ENCODE measurements around the gene GP1BA. TPM values are rescaled to one million over a fixed set of nuclear protein-coding genes. Genes with fewer than 3 reads are reported as not detected.

The GP1BA gene
- total RNA-seq, 1 experiment from 2014 or later, result not detected

DNA sequence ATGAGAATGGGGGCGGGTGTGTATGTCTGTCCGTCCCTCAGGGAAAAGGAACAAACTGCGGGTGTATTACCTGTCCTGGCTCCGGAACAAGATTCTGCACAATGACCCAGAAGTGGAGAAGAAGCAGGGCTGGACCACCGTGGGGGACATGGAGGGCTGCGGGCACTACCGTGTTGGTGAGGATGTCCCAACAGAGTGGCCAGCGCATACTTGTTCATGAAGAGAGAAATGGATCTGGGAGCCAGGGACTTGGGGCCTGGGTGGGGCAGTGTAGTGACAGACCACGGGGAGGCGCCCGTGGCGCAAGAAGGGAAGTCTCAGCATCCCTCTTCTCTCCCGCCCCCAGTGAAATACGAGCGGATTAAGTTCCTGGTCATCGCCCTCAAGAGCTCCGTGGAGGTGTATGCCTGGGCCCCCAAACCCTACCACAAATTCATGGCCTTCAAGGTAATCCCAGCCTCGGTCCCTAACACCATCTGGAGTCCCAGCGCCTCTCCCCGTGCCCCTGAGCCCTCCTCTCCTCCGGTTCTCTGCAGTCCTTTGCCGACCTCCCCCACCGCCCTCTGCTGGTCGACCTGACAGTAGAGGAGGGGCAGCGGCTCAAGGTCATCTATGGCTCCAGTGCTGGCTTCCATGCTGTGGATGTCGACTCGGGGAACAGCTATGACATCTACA is 36.3 kb upstream of the GP1BA start:
- TSS peak; percentile 31 for BruUV-seq (replicated peaks)
- peak; percentile 37 for DNase-seq (ENCODE audit: low spot score)
- POLR2A ChIA-PET (ENCODE audit: low non-redundant PET), result no interaction called here
- peaks cover 5% of the 10 kb centered on the region for H3K4me1 ChIP-seq (ENCODE audit: insufficient read depth, low read length, poor library complexity, severe bottlenecking)
- H3K27ac ChIP-seq (ENCODE audit: low read depth, low read length, poor library complexity, severe bottlenecking), result no peak overlapping the region
- H3K9me3 ChIP-seq (ENCODE audit: low read depth, low read length, poor library complexity, severe bottlenecking), result no peaks in the 10 kb centered on the region
- no peaks in the 10 kb centered on the region for H3K27me3 ChIP-seq (replicated peaks; ENCODE audit: insufficient read depth, low read depth, low read length, poor library complexity)
- H3K4me3 ChIP-seq (ENCODE audit: low read depth, low read length, poor library complexity, severe bottlenecking), result no peak overlapping the region
- peaks cover 45% of the 10 kb centered on the region for H3K36me3 ChIP-seq (ENCODE audit: insufficient read depth, low read length, poor library complexity, severe bottlenecking)
- TF ChIP-seq EZH2 (IDR thresholded peaks at IDR 0.05; ENCODE audit: borderline replicate concordance, low read depth, low read length, poor library complexity, severe bottlenecking), result no peak
- TF ChIP-seq, protein P1, sequence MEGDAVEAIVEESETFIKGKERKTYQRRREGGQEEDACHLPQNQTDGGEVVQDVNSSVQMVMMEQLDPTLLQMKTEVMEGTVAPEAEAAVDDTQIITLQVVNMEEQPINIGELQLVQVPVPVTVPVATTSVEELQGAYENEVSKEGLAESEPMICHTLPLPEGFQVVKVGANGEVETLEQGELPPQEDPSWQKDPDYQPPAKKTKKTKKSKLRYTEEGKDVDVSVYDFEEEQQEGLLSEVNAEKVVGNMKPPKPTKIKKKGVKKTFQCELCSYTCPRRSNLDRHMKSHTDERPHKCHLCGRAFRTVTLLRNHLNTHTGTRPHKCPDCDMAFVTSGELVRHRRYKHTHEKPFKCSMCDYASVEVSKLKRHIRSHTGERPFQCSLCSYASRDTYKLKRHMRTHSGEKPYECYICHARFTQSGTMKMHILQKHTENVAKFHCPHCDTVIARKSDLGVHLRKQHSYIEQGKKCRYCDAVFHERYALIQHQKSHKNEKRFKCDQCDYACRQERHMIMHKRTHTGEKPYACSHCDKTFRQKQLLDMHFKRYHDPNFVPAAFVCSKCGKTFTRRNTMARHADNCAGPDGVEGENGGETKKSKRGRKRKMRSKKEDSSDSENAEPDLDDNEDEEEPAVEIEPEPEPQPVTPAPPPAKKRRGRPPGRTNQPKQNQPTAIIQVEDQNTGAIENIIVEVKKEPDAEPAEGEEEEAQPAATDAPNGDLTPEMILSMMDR (conservative IDR thresholded peaks at IDR 0.05; ENCODE audit: low read depth, low read length), result peak; percentile 13; the same call in 1 of the 2 replicates
- intact Hi-C loops (cut with micrococcal nuclease; ENCODE audit: unreplicated experiment), result no loop called here
- CTCF ChIA-PET, result no interaction called here

DNA sequence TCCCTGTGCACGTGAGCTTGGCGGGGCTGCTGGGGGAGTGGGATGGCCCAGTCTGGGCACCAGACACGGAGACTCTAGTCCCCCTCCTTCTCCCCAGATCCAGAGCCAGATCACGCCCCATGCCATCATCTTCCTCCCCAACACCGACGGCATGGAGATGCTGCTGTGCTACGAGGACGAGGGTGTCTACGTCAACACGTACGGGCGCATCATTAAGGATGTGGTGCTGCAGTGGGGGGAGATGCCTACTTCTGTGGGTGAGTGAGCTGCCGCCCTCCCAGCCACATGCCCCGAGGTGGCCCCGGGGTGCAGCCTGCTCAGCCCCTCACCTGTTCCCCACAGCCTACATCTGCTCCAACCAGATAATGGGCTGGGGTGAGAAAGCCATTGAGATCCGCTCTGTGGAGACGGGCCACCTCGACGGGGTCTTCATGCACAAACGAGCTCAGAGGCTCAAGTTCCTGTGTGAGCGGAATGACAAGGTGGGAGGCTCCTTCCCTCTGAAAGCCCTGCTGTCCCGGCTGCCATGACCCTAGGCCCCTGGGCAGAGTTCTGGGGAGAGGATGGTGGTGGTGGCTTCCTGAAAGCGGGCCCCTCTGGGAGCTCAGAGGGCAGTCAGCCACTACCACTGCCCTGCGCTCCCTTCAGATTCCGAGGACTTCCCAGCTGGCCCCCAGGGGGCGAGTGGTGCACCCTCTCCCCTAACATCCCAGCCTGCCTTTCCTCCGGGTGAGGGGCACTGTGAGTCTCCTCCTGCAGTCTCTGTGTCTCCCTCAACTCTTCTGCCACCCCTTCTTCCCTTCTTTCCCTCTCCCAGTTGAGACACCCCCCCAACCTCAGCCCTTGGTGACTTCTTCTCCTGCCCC is 35.5 kb upstream of the GP1BA start:
- TF ChIP-seq EZH2 (IDR thresholded peaks at IDR 0.05; ENCODE audit: borderline replicate concordance, low read depth, low read length, poor library complexity, severe bottlenecking), result no peak
- TF ChIP-seq, protein P1 (conservative IDR thresholded peaks at IDR 0.05; ENCODE audit: low read depth, low read length), result no peak
- DNase-seq (ENCODE audit: low spot score), result no peak
- intact Hi-C loops (cut with micrococcal nuclease; ENCODE audit: unreplicated experiment), result no loop called here
- no TSS peak for BruUV-seq (replicated peaks)
- peaks cover 5% of the 10 kb centered on the region for H3K4me1 ChIP-seq (ENCODE audit: insufficient read depth, low read length, poor library complexity, severe bottlenecking)
- peaks cover 37% of the 10 kb centered on the region for H3K36me3 ChIP-seq (ENCODE audit: insufficient read depth, low read length, poor library complexity, severe bottlenecking)
- H3K4me3 ChIP-seq (ENCODE audit: low read depth, low read length, poor library complexity, severe bottlenecking), result no peak overlapping the region
- no peak overlapping the region for H3K27ac ChIP-seq (ENCODE audit: low read depth, low read length, poor library complexity, severe bottlenecking)
- no peaks in the 10 kb centered on the region for H3K27me3 ChIP-seq (replicated peaks; ENCODE audit: insufficient read depth, low read depth, low read length, poor library complexity)
- CTCF ChIA-PET, result no interaction called here
- no peaks in the 10 kb centered on the region for H3K9me3 ChIP-seq (ENCODE audit: low read depth, low read length, poor library complexity, severe bottlenecking)
- POLR2A ChIA-PET (ENCODE audit: low non-redundant PET), result no interaction called here

DNA sequence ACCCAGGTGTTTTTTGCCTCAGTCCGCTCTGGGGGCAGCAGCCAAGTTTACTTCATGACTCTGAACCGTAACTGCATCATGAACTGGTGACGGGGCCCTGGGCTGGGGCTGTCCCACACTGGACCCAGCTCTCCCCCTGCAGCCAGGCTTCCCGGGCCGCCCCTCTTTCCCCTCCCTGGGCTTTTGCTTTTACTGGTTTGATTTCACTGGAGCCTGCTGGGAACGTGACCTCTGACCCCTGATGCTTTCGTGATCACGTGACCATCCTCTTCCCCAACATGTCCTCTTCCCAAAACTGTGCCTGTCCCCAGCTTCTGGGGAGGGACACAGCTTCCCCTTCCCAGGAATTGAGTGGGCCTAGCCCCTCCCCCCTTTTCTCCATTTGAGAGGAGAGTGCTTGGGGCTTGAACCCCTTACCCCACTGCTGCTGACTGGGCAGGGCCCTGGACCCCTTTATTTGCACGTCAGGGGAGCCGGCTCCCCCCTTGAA is 34.8 kb upstream of the GP1BA start:
- ChIA-PET POLR2A (ENCODE audit: low non-redundant PET) (no interaction called here), CTCF (no interaction called here)
- Histone ChIP-seq H3K27ac (ENCODE audit: low read depth, low read length, poor library complexity, severe bottlenecking) (no peak overlapping the region), H3K4me3 (ENCODE audit: low read depth, low read length, poor library complexity, severe bottlenecking) (no peak overlapping the region), H3K36me3 (ENCODE audit: insufficient read depth, low read length, poor library complexity, severe bottlenecking) (peaks cover 30% of the 10 kb centered on the region), H3K4me1 (ENCODE audit: insufficient read depth, low read length, poor library complexity, severe bottlenecking) (peaks cover 5% of the 10 kb centered on the region), H3K27me3 (replicated peaks; ENCODE audit: insufficient read depth, low read depth, low read length, poor library complexity) (no peaks in the 10 kb centered on the region), H3K9me3 (ENCODE audit: low read depth, low read length, poor library complexity, severe bottlenecking) (no peaks in the 10 kb centered on the region)
- no peak for TF ChIP-seq EZH2 (IDR thresholded peaks at IDR 0.05; ENCODE audit: borderline replicate concordance, low read depth, low read length, poor library complexity, severe bottlenecking)
- TF ChIP-seq, protein P1 (conservative IDR thresholded peaks at IDR 0.05; ENCODE audit: low read depth, low read length), result no peak
- intact Hi-C loops (cut with micrococcal nuclease; ENCODE audit: unreplicated experiment), result no loop called here
- no TSS peak for BruUV-seq (replicated peaks)
- DNase-seq (ENCODE audit: low spot score), result no peak
